Activated effector memory CD4-positive, alpha-beta T cell treated with anti-CD3 and anti-CD28 coated beads, Interleukin-2, amount 50 U/mL, for 16 hours (primary cell): Measurements from ENCODE around the gene TFAM.
A peak's percentile ranks its signal among the peaks of the same experiment; 100 is the strongest.
"Not testable (repeated sequence)": the region's sequence is repeated elsewhere in the genome, so short reads cannot be mapped to it uniquely, and the experiment has no call there.

ENCODE experiments used
- DNase-seq: peaks from one replicate; pipeline ENCODE4 v3.0.0-alpha.2; 2020

Gene TFAM

DNA sequence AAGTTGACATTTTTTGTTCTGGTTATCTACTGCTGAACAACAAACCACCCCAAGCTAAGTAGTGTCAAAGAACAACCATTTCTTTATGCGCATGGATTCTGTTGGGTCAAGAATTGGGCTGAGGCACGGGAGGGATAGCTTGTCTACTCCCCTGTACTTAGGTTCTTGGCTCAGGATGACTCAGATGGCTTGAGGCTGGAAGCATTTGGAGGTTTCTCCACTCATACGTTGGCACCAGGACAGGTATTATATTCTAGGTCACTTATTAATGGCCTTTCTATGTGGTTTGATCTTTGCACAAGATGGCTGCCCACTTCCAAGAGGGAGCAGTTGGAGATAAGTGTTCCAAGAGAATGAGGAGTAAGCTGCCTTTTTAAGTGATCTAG lies 11.8 kb upstream of the TFAM start:
- no peak for DNase-seq

DNA sequence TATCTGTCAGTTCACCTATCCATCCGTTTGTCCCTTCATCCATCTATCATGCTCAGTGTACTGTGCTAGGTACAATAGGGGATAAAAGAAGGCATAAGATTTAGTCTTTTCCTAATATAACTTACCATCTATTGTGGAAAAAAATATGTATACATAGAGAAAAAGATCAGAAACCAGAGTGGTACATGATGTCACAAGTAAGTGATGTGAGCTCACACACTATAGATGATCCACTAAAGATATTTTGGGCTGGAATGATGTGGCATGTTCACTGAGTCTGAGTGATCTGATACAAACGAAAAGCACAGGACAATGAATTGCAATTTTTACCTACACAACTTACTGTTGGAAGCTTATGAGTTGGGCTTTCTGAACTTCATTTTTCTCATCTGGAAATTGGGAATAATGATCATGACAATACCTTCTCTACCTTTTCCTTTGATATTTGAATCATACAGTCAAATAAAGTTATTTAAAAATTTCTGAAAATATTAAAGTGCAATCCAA lies 2.7 kb upstream of the TFAM start:
- no peak for DNase-seq

DNA sequence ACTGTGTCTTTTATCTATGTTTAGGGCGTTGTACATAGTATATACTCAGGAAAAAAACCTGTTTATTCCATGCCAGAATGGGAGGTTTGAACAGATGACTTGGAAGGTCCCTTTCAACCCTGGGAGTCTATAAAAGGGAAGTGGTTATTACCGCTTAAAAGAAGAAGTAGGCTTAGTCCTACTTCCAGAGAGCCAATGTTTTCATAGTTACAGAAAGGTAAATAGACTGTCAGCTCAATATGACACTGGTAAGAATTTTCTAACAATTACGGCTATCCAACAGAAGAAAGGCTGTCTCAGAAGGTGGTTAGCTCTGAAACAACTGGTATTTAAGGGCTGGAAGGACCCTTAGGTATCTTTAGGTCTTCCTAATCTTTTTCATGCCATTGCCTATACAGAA lies 1.1 kb upstream of the TFAM start:
- DNase-seq, result no peak

DNA sequence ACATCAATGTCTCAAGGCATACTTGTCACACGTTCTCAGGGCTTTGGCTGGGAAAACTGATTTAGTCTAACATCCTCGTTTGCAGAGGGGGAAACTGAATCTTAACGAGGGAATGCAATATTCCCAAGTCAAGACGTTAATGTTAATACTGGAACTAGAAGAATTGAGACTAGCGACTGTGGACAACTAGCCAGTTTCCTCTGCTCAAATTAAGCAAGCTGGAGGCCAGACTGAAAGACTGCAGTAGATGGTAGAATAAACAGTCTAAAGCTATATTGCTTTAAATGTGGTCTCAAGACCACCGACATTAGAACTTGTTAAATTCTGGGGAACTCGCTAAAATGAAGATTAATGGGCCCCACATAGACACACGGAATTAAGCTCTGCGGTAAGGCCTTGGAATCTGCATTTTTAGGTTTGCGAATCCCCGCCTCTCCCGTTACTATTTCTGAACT lies 639 bp upstream of the TFAM start:
- DNase-seq, result no peak

DNA sequence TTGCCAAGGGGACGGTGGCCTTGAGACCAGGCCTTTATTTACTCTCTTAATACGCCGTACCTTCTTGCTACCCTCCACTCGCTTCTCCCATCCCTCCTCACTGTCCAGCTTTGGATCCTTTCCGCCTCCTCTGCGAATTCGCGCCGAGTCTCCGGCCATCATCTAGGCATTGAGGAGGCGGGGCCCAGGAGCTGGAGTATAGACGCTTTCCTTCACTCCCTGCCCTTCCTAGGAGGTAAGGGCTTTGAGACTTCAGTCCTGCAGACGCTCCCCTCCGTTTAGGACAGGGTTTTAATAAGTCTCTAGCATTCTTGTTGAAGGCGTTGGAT lies 538 bp downstream of the TFAM start:
- DNase-seq, result peak; percentile 68

DNA sequence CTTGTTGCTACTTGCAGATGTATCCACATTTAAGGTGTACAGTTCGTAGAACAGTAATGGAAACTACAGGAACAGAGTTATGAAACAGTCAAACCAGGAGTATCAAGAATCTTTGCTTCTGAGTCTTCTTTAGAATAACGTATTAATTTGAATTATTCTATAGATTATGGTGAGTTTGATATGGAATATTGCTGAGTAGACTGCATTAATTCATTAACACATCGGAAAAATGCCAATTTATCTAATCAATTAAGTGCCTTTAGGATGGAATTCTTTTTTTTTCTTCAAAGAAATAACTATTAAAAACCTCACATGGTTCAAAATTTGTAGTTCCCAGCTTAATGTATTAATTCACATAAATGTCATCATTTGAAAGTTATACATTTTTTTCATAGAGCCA lies 3.8 kb downstream of the TFAM start:
- no peak for DNase-seq

DNA sequence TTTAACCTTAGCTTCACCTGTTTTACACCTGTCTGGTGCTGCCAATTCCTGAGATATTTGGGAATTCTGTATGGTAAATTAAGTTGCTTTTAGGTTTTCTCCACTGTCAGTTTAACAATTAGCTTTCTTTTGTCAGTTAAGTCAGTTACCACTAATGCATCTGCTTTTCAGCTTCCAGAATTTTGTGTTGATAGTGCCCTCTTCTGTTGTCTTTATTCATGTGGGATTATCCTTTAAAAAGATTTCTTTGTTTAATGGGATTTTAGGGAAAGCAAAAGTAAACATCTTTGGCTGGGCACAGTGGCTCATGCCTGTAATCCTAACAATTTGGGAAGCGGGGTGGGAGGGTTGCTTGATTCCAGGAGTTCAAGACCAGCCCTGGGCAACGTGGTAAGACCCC lies 8.1 kb downstream of the TFAM start:
- DNase-seq, result no peak

DNA sequence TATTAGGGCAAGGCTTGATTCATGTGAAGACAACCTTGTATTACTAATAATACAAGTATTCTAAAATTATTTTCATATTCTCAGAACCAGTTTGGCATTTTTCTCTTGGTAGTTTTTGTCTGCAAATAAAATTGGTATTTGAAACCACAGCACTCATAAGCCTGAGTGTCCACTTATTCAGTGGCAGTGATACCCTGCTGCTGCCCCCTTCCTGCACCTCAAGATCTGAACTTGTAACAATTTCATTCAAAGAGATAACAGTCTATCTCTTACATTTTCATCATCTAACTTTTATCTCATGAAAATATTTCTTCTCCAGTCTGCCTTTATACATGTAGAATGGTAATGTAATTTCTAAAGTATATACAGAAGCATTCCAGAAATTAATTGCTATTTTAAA lies 9.3 kb downstream of the TFAM start:
- DNase-seq, result no peak

DNA sequence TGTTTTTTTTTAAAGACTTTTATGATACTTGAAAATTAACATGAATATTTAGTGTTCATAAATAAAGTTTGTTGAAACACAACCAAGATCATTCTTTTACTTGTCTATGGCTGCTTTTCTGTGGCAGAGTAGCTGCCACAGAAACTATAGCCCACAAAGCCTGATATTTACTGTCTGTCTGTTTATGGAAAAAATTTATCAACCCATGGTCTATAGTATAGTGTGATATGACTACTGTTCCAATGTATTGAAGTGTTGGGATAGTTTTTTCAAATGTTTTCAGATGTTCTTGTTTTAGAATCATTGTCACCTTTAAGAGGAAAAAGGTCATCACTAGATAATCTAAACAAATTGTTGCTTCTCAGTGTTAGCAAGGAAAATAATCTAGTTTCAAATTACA lies 10.8 kb downstream of the TFAM start:
- DNase-seq, result no peak

DNA sequence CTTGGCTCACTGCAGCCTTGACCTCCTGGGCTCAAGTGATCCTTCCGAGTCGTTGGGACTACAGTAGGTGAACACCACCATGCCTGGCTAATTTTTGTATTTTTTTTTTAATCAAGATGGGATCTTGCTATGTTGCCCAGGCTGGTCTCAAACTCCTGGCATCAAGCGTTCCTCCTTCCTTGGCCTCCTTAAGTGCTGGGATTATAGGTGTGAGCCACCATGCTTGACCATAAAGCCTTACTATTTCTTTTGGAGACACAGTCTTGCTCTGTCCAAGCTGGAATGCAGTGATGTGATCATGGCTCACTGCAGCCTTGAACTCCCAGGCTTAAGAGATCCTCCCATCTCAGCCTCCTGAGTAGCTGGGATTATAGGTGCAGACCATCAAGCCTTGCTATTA lies 12.6 kb downstream of the TFAM start:
- DNase-seq, result no peak

DNA sequence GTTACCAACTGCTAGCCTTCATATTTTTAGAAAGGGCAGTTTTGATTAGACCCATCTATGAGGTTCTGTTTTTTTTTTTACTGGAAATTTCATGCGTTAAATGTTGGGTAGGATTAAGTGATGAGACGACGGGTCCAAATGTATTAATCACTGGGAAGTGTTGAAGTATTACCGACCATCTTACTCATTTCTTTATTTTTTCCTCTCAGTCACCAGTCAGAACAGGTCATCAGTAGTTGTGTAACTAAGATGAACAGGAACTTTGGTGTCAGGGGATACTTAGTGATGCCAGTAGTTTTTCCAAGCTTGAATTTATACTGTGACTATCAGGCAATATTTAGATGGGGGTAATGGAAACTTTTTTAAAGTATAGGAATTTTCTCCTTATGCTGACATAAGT lies 14.2 kb downstream of the TFAM start:
- no peak for DNase-seq

DNA sequence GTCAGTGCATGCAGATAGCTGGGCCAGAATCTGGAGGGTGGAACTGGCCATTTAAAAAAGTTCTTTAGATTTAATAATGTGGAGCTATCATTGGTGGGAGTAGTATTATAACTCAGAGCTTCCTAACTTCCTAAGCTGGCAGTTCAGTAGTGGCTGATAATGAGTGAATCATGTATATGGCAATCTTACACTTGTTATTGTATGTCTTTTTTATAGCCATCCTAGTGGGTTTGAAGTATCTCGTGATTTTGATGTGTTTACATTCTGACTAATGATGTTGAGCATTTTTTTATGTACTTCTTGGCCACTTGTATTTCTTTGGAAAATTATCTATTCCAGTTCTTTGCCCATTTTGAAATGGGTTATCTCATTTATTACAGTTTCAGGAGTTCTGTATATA lies 15.4 kb downstream of the TFAM start:
- DNase-seq, result no peak

DNA sequence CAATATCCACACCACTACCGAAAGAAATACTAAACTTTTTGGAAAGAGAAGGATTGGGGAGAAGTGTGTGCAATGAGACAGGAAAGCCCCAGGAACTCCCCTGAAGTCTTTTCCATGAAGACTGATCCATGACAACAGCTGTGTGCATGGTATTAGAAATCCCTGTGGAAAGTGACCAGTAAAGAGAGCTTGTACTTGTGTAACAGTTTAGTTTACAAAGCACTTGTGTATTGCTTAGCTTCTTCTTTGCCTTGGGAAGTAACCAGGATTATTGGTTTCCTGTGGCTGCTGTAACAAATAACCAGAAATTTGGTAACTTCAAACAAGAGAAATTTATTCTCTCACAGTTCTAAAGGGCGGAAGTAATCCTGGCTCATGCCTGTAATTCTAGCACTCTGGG lies 18.8 kb downstream of the TFAM start:
- no peak for DNase-seq

DNA sequence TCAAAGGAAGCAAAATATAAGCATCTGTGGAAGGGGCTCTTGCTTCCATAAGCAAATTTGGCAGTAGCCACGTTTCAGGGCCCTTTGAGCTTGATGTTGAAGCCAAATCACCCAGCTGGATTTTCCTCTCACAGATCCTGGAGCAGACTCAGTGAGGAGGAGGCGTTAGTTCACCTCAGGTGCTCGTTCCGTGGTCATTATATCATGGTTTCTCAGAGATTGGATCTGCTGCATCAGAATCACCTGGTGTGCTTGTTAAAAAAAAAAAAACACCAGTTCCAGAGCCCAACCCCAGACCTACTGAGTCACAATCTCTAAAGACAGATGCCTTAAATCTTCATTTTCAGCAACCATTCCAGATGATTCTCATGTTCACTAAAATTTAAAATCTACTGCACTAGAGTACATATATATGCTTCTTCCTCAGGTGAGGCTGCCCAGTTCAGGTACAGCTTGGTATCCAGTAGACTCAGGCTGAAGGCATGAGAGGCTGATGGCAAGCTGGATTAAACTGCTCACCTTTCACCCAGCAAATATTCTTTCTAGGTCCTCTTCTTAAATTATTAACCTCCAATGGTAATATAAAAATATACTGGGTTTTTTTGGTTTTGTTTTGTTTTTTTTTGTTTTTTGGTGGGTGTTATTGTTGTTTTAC lies 24.9 kb downstream of the TFAM start:
- DNase-seq, result no peak

DNA sequence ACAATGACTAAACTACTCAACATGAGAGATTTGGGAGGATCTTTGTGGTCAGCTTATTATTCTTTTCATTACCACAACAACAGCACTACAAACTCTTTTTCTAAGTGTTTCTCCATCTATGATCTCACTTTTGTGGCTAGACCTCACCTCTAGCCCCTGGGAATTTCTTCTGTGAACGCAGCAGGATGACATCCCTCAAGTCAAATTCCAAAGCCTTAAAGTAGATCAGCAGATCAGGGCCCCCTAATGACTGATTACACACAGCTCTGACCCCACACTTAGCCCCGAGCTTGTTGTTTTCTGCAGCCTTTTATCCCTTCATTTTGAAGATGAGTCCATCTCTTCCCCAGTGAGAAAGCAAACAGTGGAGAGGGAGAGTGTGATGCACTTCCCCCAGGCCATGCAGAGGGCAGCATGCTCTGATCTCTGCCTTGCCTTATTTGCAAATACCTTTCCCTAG lies 27.3 kb downstream of the TFAM start:
- no peak for DNase-seq

DNA sequence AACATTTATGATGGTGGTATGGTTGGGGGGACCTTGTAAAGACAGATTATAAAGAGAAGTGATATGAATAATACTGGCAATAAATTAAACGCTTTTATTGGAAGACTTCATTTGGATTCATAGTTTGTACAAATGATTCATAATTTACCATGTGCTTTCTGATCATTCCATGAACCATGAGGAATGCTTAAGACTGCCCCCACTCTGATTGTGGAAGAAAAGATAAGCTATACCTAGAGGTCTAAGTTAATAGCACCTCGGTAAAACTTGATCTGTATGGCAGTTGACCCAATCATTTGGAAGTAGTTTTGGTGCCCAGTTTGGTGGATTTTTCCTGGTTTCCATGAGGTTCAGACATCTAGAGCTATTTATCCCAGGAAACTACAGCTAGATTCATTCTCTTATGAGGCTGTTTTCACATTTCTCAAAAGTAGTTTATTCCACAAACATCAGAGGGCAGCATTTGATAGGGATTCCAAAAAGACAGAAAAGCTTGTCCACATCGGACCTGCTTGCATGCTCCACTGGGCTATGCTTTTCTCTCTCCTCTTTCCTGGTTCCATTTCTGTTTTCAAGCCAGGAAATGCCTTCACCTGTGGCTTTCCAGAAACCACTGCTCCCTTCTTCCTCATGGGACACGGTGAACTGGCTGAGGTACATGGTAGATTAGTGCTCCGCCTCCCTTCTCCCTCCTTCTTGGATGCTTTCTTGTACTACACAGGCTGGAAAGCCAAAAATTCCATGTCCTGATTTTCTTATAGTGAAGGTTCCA lies 29.2 kb downstream of the TFAM start:
- no peak for DNase-seq

DNA sequence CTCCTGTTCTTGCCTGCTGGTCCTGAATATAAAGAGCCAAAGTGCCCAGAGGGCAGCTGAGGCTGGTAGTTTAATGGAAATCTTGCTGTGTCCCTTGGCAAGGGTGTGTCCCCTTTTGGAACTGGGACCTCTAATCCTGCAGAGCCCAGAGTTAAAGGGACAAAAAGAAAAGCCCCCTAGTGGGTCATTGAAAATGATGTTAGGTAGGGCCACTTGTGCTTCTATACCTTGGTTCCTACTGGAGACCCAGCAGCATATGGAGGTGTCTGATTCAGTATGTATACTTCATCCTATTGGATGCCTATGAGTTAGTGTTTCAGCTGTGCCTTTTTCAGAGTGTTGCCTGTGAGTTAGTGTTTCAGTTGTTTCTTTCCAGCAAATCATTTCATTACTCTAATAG lies 30.5 kb downstream of the TFAM start:
- no peak for DNase-seq

DNA sequence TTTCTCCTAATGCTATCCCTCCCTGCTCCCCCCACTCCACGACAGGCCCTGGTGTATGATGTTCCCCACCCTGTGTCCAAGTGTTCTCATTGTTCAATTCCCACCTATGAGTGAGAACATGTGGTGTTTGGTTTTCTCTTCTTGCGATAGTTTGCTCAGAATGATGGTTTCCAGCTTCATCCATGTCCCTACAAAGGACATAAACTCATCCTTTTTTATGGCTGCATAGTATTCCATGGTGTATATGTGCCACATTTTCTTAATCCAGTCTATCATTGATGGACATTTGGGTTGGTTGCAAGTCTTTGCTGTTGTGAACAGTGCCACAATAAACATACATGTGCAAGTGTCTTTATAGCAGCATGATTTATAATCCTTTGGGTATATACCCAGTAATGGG lies 32.7 kb downstream of the TFAM start:
- not testable (repeated sequence) for DNase-seq

DNA sequence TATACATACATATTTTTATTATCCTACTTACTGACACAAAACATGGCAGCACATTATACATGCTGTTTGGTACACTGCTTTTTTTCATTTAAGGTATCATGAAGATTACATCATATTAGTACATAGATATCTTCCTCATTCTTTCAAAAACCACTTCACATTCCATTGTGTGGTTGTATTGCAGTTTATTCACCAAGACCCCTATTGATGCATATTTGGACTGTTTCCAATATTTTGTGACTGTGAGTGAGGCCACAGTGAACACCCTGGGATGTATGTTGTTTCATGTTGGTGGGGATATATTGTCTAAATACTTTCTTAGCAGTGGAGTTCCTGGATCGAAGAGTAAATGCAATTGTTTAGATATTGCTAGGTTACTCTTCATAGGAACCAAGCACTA lies 39.0 kb downstream of the TFAM start:
- DNase-seq, result no peak

DNA sequence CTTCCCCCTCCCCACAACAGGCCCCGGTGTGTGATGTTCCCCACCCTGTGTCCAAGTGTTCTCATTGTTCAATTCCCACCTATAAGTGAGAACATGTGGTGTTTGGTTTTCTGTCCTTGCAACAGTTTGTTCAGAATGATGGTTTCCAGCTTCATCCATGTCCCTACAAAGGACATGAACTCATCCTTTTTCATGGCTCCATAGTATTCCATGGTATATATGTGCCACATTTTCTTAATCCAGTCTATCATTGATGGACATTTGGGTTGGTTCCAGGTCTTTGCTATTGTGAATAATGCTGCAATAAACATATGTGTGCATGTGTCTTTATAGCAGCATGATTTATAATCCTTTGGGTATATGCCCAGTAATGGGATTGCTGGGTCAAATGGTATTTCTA lies 43.2 kb downstream of the TFAM start:
- not testable (repeated sequence) for DNase-seq

DNA sequence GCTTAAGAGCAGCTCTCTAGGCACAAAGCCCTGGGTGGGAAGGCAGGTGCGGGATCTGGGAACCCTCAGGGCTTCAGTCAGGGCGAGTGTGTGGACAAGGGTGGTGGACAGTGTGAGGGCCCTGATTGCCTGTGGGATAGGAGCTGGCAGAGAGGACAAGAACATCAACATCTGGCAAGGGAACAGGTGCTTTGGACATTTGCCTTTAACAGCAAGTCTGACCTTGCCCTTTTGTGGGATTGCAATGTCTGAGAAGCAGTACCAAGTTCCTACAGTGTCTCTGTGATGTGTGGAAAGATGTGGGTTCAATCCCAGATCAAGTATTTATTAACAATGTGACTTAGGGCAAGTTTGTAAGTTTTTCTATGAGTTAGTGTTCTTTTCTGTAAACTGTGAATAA lies 46.7 kb downstream of the TFAM start:
- DNase-seq, result no peak

DNA sequence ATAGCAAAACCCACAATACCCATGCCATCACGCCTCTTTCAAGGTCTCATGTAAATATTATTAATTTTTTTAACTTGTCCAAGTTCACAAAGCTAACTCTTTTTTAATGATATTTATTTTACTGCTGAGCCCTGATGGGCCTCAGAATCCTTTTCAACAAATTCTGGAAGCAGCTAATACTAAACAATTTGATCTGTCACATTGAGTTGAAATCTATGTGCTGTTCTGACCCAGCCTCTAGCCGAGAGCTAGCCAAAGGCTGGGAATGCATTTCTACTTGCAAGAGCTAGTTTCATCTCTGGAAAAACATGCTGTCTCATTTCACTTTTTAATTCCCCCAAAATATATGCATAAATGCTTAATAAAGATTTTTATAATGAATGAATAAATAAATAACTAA lies 47.9 kb downstream of the TFAM start:
- no peak for DNase-seq

DNA sequence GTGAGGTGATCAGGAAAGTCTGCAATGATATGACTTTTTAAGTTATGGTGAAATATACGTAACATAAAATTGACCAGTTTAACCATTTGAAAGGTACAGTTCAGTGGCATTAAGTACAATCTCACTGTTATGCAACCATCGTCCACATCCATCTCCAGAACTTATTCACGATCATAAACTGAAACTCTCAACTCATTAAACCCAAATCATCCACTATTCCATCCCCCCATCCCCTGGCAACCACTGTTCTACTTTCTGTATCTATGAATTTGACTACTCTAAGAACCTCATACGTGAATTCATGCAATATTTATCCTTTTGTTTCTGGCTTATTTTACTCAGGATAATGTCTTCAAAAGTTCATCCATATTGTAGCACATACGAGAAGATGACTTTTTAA lies 48.4 kb downstream of the TFAM start:
- no peak for DNase-seq

DNA sequence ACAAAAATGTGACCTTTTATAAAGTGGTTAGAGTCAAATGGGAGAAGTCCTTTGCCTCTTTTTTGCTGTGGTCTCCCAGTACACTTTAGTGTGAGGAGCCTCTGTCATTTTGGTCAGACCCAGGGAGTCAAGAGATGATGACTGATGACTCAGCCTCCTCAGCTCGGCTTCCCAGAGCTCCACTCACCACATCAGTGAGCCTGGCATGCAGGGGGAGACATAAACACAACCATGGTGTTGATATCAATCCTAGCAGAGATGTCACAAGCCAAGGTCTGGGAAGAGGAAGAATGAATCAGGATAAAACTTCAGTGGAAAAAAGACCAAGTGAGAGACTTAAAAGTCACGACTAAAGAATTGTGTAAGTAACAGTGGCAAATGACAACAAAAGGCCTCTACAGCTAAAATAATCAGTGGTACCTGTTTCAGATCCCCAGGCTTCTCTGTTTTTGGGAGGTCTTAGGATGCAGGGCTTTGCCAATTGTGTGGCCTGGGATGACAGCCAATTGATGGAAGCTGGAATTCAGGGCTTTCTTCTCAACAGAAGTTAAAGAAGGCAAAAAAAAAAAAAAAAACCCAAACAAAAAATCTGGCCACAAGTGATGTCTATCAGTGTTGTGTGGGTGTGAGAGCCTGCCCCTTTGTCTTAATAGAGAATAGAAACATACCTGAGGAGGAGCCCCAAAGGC lies 50.2 kb downstream of the TFAM start:
- no peak for DNase-seq
